HepG2 (cell line): Measurements from ENCODE around the gene UMPS. TPM values are rescaled to one million over a fixed set of nuclear protein-coding genes. Genes with fewer than 3 reads are reported as not detected.

ENCODE experiments used
- AGO1 ChIP-seq: fragments of 200-400 bp; formaldehyde crosslinking; IDR thresholded peaks from 2 replicates; pipeline ENCODE4 v1.6.1; 2017; ENCODE audit warnings: mild to moderate bottlenecking, low read depth, low read length, moderate library complexity; ENCODE audit not compliant: poor library complexity, severe bottlenecking
- BHLHE40 ChIP-seq: IDR thresholded peaks from 2 replicates; pipeline ENCODE4 v1.6.1; 2011; ENCODE audit warnings: low read length, improper control_type of control experiment
- CCAR2 ChIP-seq: fragments of 200-400 bp; formaldehyde crosslinking; optimal IDR thresholded peaks from 2 replicates; pipeline ENCODE3; 2018; ENCODE audit warnings: low read depth, mild to moderate bottlenecking, low read length, moderate library complexity
- ERF ChIP-seq: IDR thresholded peaks from 2 replicates; pipeline ENCODE4 v1.6.1; 2018; ENCODE audit warnings: missing biosample characterization, missing genetic modification reagents
- GTF2F1 ChIP-seq: fragments of 150-350 bp; IDR thresholded peaks from 2 replicates; pipeline ENCODE4 v1.6.1; 2014; ENCODE audit warnings: low read length
- JUN ChIP-seq: sonication (generic); formaldehyde crosslinking; IDR thresholded peaks from 2 replicates; pipeline ENCODE4 v1.4.0; 2020; ENCODE audit warnings: mild to moderate bottlenecking, missing genetic modification reagents
- KAT2B ChIP-seq: fragments of 150-350 bp; IDR thresholded peaks from 2 replicates; pipeline ENCODE4 v1.6.1; 2014; ENCODE audit warnings: low read depth, low read length, borderline replicate concordance
- MAZ ChIP-seq, 2 experiments: sonication (generic) in 1 of 2; formaldehyde crosslinking in 1 of 2; IDR thresholded peaks; 2 replicates each; pipeline versions ENCODE4 v1.5.0 to v1.6.1; 2012 to 2020; ENCODE audit warnings: low read depth in 2 of 2, mild to moderate bottlenecking in 2 of 2, borderline replicate concordance in 1 of 2, improper control_type of control experiment in 1 of 2, low read length in 1 of 2, missing genetic modification reagents in 1 of 2, moderate library complexity in 1 of 2
- MIXL1 ChIP-seq: IDR thresholded peaks from 2 replicates; pipeline ENCODE4 v1.6.1; 2016
- NFKB2 ChIP-seq: sonication (generic); formaldehyde crosslinking; IDR thresholded peaks from 2 replicates; pipeline ENCODE4 v1.4.0; 2020; ENCODE audit warnings: missing genetic modification reagents, borderline replicate concordance
- NFYB ChIP-seq: sonication (generic); formaldehyde crosslinking; IDR thresholded peaks from 2 replicates; pipeline ENCODE4 v1.4.0; 2020; ENCODE audit warnings: missing genetic modification reagents
- PAX8 ChIP-seq: sonication (generic); formaldehyde crosslinking; IDR thresholded peaks from 2 replicates; pipeline ENCODE4 v1.8.0; 2022; ENCODE audit warnings: mild to moderate bottlenecking, missing genetic modification reagents, borderline replicate concordance
- POLR2AphosphoS5 ChIP-seq: IDR thresholded peaks from 2 replicates; pipeline ENCODE4 v1.6.1; 2012; ENCODE audit warnings: low read depth, low read length
- RELA ChIP-seq: sonication (generic); formaldehyde crosslinking; IDR thresholded peaks from 2 replicates; pipeline ENCODE4 v1.4.0; 2020; ENCODE audit warnings: missing genetic modification reagents
- TBX2 ChIP-seq: sonication (generic); formaldehyde crosslinking; IDR thresholded peaks from 2 replicates; pipeline ENCODE4 v1.5.0; 2020; ENCODE audit warnings: missing genetic modification reagents, mild to moderate bottlenecking, borderline replicate concordance
- TCF7 ChIP-seq: sonication (generic); IDR thresholded peaks from 2 replicates; pipeline ENCODE4 v1.6.1; 2016; ENCODE audit warnings: antibody characterized with exemption, low read depth
- TRIM24 ChIP-seq: sonication (generic); formaldehyde crosslinking; IDR thresholded peaks from 2 replicates; pipeline ENCODE4 v1.8.0; 2022; ENCODE audit warnings: mild to moderate bottlenecking, missing genetic modification reagents
- ZBTB34 ChIP-seq: sonication (generic); formaldehyde crosslinking; IDR thresholded peaks from 2 replicates; pipeline ENCODE4 v1.8.0; 2022; ENCODE audit warnings: mild to moderate bottlenecking, missing genetic modification reagents
- ZC3H13 ChIP-seq: sonication (generic); formaldehyde crosslinking; IDR thresholded peaks from 2 replicates; pipeline ENCODE4 v1.8.1; 2023; ENCODE audit warnings: mild to moderate bottlenecking, missing genetic modification reagents, moderate library complexity
- ZNF225 ChIP-seq: sonication (generic); formaldehyde crosslinking; IDR thresholded peaks from 2 replicates; pipeline ENCODE4 v1.4.0; 2020; ENCODE audit warnings: mild to moderate bottlenecking, missing genetic modification reagents
- ZNF468 ChIP-seq: sonication (generic); formaldehyde crosslinking; IDR thresholded peaks from 2 replicates; pipeline ENCODE4 v1.8.0; 2022; ENCODE audit warnings: mild to moderate bottlenecking, moderate library complexity, missing genetic modification reagents
- ZNF543 ChIP-seq: sonication (generic); formaldehyde crosslinking; IDR thresholded peaks from 2 replicates; pipeline ENCODE4 v1.4.0; 2020; ENCODE audit warnings: mild to moderate bottlenecking, missing genetic modification reagents
- ZNF598 ChIP-seq: sonication (generic); formaldehyde crosslinking; IDR thresholded peaks from 2 replicates; pipeline ENCODE4 v1.5.1; 2020; ENCODE audit warnings: mild to moderate bottlenecking, missing genetic modification reagents, borderline replicate concordance
- ZNF652 ChIP-seq: IDR thresholded peaks from 2 replicates; pipeline ENCODE4 v1.6.1; 2016; ENCODE audit warnings: low read depth, borderline replicate concordance
- ZNF776 ChIP-seq: sonication (generic); formaldehyde crosslinking; IDR thresholded peaks from 2 replicates; pipeline ENCODE4 v1.4.0; 2020; ENCODE audit warnings: mild to moderate bottlenecking, missing genetic modification reagents
- polyA plus RNA-seq, 8 experiments: library from polyadenylated mRNA; depleted of rRNA in 3 of 8; stranded (reverse) in 7 of 8; unstranded in 1 of 8; fragments of >200 nt; fragmentation: Illumina TruSeq in 4 of 8; extraction: Trizol in 4 of 8; gene quantifications; 2 replicates each; pipeline versions ENCODE4 v1.2.1 to v1.2.3, GENCODE V29; 2011 to 2016; ENCODE audit warnings: low read depth in 4 of 8, missing spikeins in 1 of 8, mixed read lengths in 1 of 8; ENCODE audit not compliant: insufficient read depth in 1 of 8
- total RNA-seq, 5 experiments: library from RNA; depleted of rRNA; stranded (reverse); fragments of >200 nt; fragmentation: Illumina TruSeq; extraction: Trizol; gene quantifications; 2 replicates each; pipeline ENCODE4 v1.2.3, GENCODE V29; 2016; ENCODE audit warnings: low read depth in 1 of 5
- TF ChIP-seq, protein P1 (sequence below): IDR thresholded peaks from 2 replicates; pipeline ENCODE4 v1.6.1; 2012; ENCODE audit warnings: low read depth, low read length, improper control_type of control experiment
- TF ChIP-seq, protein P2 (sequence below): IDR thresholded peaks from 2 replicates; pipeline ENCODE4 v1.6.1; 2016; ENCODE audit warnings: missing compliant biosample characterization, missing genetic modification reagents, borderline replicate concordance

The UMPS gene
- total and polyA plus RNA-seq, 2 of the 13 experiments (the other 11 are each of a cell fraction or from before 2014, with no cell fraction given) = 52.7 to 74.2 TPM

DNA sequence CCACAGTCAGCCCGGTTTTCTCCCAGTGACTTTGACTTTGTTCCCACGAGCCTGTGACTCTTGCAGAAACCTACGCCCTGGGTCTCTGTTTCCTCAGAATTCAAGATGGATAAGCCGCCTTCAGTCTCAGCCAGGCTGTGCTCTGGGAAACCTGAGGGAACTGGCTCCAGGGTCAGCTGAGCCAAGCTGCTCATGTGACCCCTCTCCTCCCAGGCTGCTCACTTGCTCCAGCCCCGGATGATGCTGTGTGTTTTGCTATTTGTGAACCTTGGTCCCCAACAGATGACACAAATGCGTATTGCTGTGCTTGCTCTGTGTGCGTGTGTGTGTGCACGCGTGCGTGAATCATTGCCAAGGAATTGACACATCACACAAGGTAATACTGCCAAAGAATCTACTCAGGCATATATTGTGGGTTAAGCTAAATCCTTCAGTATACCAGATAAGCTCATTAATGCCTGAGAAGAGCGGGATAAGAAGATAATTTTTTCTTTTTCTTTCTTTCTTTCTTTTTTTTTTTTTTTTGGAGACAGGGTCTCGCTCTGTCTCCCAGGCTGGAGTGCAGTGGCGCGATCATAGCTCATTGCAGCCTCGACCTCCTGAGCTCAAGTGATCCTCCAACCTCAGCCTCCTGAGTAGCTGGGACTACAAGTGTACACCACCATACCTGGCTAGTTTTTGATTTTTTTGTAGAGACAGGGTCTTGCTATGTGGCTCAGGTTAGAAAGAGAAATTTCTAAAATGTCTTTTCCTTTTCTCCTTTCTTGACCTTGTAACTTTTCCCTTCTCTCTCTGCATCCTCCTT, 29.2 kb upstream of the UMPS start (continued):
- TF ChIP-seq AGO1 = no peak
- peak; percentile 43; the same call in 1 of the 2 replicates for TF ChIP-seq TCF7
- TF ChIP-seq ZNF776 (CRISPR knock-in tag) = no peak
- 0 out of 2 replicates have a peak, but pooled peaks have one; percentile 50 for TF ChIP-seq ZC3H13 (CRISPR knock-in tag)
- peak; percentile 34; the same call in 1 of the 2 replicates for TF ChIP-seq ZNF652 (CRISPR knock-in tag)
- no peak; the same call in 1 of the 2 replicates for TF ChIP-seq RELA
- TF ChIP-seq, protein P1, sequence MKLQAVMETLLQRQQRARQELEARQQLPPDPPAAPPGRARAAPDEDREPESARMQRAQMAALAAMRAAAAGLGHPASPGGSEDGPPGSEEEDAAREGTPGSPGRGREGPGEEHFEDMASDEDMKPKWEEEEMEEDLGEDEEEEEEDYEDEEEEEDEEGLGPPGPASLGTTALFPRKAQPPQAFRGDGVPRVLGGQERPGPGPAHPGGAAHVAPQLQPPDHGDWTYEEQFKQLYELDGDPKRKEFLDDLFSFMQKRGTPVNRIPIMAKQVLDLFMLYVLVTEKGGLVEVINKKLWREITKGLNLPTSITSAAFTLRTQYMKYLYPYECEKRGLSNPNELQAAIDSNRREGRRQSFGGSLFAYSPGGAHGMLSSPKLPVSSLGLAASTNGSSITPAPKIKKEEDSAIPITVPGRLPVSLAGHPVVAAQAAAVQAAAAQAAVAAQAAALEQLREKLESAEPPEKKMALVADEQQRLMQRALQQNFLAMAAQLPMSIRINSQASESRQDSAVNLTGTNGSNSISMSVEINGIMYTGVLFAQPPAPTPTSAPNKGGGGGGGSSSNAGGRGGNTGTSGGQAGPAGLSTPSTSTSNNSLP = peak; percentile 79; the same call in 1 of the 2 replicates
- TF ChIP-seq MAZ (IDR thresholded peaks at IDR 0.05; ENCODE audit: borderline replicate concordance, low read depth, low read length) = 0 out of 2 replicates have a peak, but pooled peaks have one; percentile 8
- peak; percentile 83 for TF ChIP-seq MAZ (CRISPR knock-in tag; IDR thresholded peaks at IDR 0.05; ENCODE audit: low read depth)
- no peak for TF ChIP-seq TRIM24
- TF ChIP-seq ZNF468 (CRISPR knock-in tag) = peak; percentile 27; the same call in 1 of the 2 replicates
- peak; percentile 50; the same call in 1 of the 2 replicates for TF ChIP-seq ZNF225 (CRISPR knock-in tag)
- peak; percentile 54; the same call in 1 of the 2 replicates for TF ChIP-seq NFKB2 (CRISPR knock-in tag)
- TF ChIP-seq KAT2B = no peak
- TF ChIP-seq PAX8 (CRISPR knock-in tag) = no peak
- TF ChIP-seq ERF = peak; percentile 91; the same call in 1 of the 2 replicates
- TF ChIP-seq, protein P2, sequence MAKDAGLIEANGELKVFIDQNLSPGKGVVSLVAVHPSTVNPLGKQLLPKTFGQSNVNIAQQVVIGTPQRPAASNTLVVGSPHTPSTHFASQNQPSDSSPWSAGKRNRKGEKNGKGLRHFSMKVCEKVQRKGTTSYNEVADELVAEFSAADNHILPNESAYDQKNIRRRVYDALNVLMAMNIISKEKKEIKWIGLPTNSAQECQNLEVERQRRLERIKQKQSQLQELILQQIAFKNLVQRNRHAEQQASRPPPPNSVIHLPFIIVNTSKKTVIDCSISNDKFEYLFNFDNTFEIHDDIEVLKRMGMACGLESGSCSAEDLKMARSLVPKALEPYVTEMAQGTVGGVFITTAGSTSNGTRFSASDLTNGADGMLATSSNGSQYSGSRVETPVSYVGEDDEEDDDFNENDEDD (CRISPR knock-in tag) = peak; percentile 60; the same call in 1 of the 2 replicates
- TF ChIP-seq ZBTB34 (CRISPR knock-in tag) = no peak
- peak; percentile 56; the same call in 1 of the 2 replicates for TF ChIP-seq ZNF598
- peak; percentile 94 for TF ChIP-seq JUN
- TF ChIP-seq GTF2F1 = no peak
- TF ChIP-seq TBX2 (CRISPR knock-in tag) = peak; percentile 94
- TF ChIP-seq POLR2AphosphoS5 = peak; percentile 95
- TF ChIP-seq NFYB = 0 out of 2 replicates have a peak, but pooled peaks have one; percentile 23
- TF ChIP-seq BHLHE40 = peak; percentile 97
- TF ChIP-seq MIXL1 (CRISPR knock-in tag) = peak; percentile 92; the same call in 1 of the 2 replicates
- TF ChIP-seq ZNF543 = no peak
- TF ChIP-seq CCAR2 = no peak
